WERI-Rb-1 (cell line): ENCODE results near the gene KCNT1.

Experiments
- DNase-seq: peaks from one replicate; pipeline ENCODE4 v3.0.0-alpha.2; 2020
- H3K27ac ChIP-seq: fragments of 250-450 bp; sonication (Bioruptor Pico); 2 replicates; pipeline ENCODE4 v1.5.1; 2020; ENCODE audit warnings: mild to moderate bottlenecking, moderate library complexity
- H3K27me3 ChIP-seq: fragments of 250-450 bp; sonication (Bioruptor Pico); 2 replicates; pipeline ENCODE4 v1.5.1; 2021; ENCODE audit warnings: mild to moderate bottlenecking, low read depth, moderate library complexity; ENCODE audit not compliant: insufficient read depth, severe bottlenecking
- H3K36me3 ChIP-seq: fragments of 250-450 bp; sonication (Bioruptor Pico); 2 replicates; pipeline ENCODE4 v1.5.1; 2020; ENCODE audit warnings: mild to moderate bottlenecking, moderate library complexity
- H3K4me3 ChIP-seq: 2 replicates; pipeline ENCODE4 v1.5.1; 2011; ENCODE audit warnings: low read depth, mild to moderate bottlenecking, control low read depth, low read length
- H3K9me3 ChIP-seq: fragments of 250-450 bp; sonication (Bioruptor Pico); 2 replicates; pipeline ENCODE4 v1.5.1; 2021; ENCODE audit warnings: mild to moderate bottlenecking, moderate library complexity; ENCODE audit not compliant: severe bottlenecking
- TF ChIP-seq, protein P1 (sequence below): IDR thresholded peaks from 2 replicates; pipeline ENCODE4 v1.5.1; 2011; ENCODE audit warnings: low read depth, mild to moderate bottlenecking, control low read depth, inconsistent platforms, low read length

The KCNT1 gene

GRCh38 chr9:135792268-135793128, 90.5 kb downstream of the KCNT1 start:
- no peaks in the 10 kb centered on the region for H3K36me3 ChIP-seq
- TF ChIP-seq, protein P1, sequence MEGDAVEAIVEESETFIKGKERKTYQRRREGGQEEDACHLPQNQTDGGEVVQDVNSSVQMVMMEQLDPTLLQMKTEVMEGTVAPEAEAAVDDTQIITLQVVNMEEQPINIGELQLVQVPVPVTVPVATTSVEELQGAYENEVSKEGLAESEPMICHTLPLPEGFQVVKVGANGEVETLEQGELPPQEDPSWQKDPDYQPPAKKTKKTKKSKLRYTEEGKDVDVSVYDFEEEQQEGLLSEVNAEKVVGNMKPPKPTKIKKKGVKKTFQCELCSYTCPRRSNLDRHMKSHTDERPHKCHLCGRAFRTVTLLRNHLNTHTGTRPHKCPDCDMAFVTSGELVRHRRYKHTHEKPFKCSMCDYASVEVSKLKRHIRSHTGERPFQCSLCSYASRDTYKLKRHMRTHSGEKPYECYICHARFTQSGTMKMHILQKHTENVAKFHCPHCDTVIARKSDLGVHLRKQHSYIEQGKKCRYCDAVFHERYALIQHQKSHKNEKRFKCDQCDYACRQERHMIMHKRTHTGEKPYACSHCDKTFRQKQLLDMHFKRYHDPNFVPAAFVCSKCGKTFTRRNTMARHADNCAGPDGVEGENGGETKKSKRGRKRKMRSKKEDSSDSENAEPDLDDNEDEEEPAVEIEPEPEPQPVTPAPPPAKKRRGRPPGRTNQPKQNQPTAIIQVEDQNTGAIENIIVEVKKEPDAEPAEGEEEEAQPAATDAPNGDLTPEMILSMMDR, result no peak
- H3K4me3 ChIP-seq, result peak overlapping the region; percentile 4; the same call in 1 of the 2 replicates
- H3K27me3 ChIP-seq, result no peaks in the 10 kb centered on the region
- DNase-seq, result no peak
- peak overlapping the region; percentile 53 for H3K27ac ChIP-seq
- no peaks in the 10 kb centered on the region for H3K9me3 ChIP-seq

GRCh38 chr9:135793221-135794056, 91.5 kb downstream of the KCNT1 start:
- Histone ChIP-seq H3K9me3 (no peaks in the 10 kb centered on the region), H3K36me3 (no peaks in the 10 kb centered on the region), H3K27me3 (no peaks in the 10 kb centered on the region), H3K27ac (no peak overlapping the region), H3K4me3 (no peak overlapping the region)
- DNase-seq, result no peak
- TF ChIP-seq, protein P1, result no peak

DNA sequence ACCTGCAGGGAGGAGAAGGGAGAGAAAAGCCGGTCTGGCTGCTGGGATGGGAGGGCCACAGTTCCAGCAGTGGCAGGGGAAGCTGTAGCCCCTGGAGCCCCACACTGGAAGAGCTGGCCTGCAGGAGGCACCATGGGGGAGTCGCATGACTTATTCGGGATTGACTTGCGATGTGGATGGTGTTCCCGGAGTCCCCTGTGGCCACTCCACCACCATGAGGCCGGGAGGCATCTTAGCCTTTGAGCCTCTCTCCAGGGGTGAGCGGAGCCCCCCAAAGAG, 92.0 kb downstream of the KCNT1 start:
- no peak for DNase-seq
- no peaks in the 10 kb centered on the region for H3K36me3 ChIP-seq
- TF ChIP-seq, protein P1, result no peak
- H3K4me3 ChIP-seq, result no peak overlapping the region
- H3K27me3 ChIP-seq, result no peaks in the 10 kb centered on the region
- no peaks in the 10 kb centered on the region for H3K9me3 ChIP-seq
- H3K27ac ChIP-seq, result no peak overlapping the region

- no peaks in the 10 kb centered on the region for H3K27me3 ChIP-seq
- no peak overlapping the region for H3K27ac ChIP-seq
- no peak overlapping the region for H3K4me3 ChIP-seq
- TF ChIP-seq, protein P1, result no peak
- no peaks in the 10 kb centered on the region for H3K9me3 ChIP-seq
- H3K36me3 ChIP-seq, result no peaks in the 10 kb centered on the region
- DNase-seq, result no peak
These were observed 92.4 kb downstream of the KCNT1 start for GRCh38 chr9:135794361-135794885.

DNA sequence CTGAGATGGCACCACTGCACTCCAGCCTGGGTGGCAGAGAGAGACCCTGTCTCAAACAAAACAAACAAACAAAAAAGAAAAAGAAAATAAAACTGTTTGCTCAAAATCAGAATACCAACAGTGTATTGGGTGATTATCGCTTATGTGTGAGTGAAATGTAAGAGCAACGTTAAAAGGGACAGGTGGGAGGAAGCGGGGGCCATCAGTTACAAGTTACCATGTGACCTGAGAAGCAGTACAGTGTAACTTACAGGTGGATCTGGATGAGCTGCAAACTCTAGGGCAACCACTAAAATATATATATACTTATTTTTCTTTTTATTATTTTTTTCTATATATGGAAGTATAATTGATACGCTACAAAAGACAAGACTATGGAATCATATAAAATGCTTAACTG, 93.4 kb downstream of the KCNT1 start:
- H3K4me3 ChIP-seq, result no peak overlapping the region
- H3K27ac ChIP-seq, result no peak overlapping the region
- TF ChIP-seq, protein P1, result no peak
- no peaks in the 10 kb centered on the region for H3K9me3 ChIP-seq
- no peak for DNase-seq
- H3K36me3 ChIP-seq, result no peaks in the 10 kb centered on the region
- H3K27me3 ChIP-seq, result no peaks in the 10 kb centered on the region
